ENCODE measurements around the gene DPH1. TPM values are rescaled to one million over a fixed set of nuclear protein-coding genes. Genes with fewer than 3 reads are reported as not detected.

DPH1 gene
- total and polyA plus RNA-seq, 4 donors: 9.8 to 24.6 (median 19.4) TPM

DNA sequence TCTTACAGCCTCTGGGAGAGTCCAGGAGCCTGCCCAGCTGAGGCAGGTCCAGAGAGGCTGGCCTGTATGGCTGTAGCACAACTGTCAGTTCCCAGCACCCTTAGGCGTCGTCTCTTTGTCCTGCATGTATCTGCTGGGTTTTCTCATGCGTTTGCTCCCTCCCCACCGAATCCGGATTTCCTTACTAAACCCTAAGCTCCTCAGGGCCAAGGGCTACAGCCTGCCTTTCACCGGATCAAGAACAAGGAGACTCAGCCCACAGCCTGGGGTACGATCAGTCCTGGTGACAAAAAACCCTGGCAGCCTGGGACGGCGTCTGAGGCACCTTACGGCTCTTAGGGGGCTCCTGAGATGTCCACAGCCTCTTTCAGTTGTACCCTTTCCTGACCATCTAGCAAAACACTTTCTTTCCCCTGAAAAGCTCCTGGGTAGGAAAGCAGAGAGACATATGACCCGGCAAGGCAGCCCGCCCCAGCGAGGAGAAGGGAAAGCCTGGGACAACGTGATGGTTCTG is 37.2 kb downstream of the DPH1 start (continued):
- no peak for TF ChIP-seq REST (IDR thresholded peaks at IDR 0.05)

GRCh38 chr17:2067608-2068024 is 37.7 kb downstream of the DPH1 start:
- H3K4me3 ChIP-seq (ENCODE audit: low read depth in 1 of 3, low read length in 3 of 3): no peak overlapping the region
- WGBS: 63% methylated on average over 5 of the region's 5 CpGs
- H3K9me3 ChIP-seq (ENCODE audit: control insufficient read depth in 4 of 4, low read length in 3 of 4): no peaks in the 10 kb centered on the region
- H3K27ac ChIP-seq (ENCODE audit: low read depth in 1 of 2, low read length in 2 of 2): peak overlapping the region; percentile 22 to 60
- H3K9ac ChIP-seq (ENCODE audit: low read depth in 1 of 2, low read length in 2 of 2): no peak overlapping the region
- TF ChIP-seq NR2F2 (IDR thresholded peaks at IDR 0.05) (peak; percentile 41), YY1 (IDR thresholded peaks at IDR 0.05) (no peak), REST (IDR thresholded peaks at IDR 0.05) (no peak)
- H3K4me1 ChIP-seq (ENCODE audit: control insufficient read depth in 4 of 4, insufficient read depth in 4 of 4, low read length in 3 of 4): peaks cover 12 to 54% (median 27%) of the 10 kb centered on the region in 4 donors
- peaks cover 2 to 7% (median 4%) of the 10 kb centered on the region in 4 donors for H3K36me3 ChIP-seq (ENCODE audit: control insufficient read depth in 4 of 4, insufficient read depth in 3 of 4, low read depth in 1 of 4, low read length in 3 of 4)
- H3K27me3 ChIP-seq (ENCODE audit: control insufficient read depth in 4 of 4, insufficient read depth in 4 of 4, low read length in 3 of 4): no peaks in the 10 kb centered on the region
- no peak for DNase-seq (ENCODE audit: low spot score)

- Histone ChIP-seq H3K27ac (ENCODE audit: low read depth in 1 of 2, low read length in 2 of 2) (peak overlapping the region; percentile 16 to 63), H3K36me3 (ENCODE audit: control insufficient read depth in 4 of 4, insufficient read depth in 3 of 4, low read depth in 1 of 4, low read length in 3 of 4) (peaks cover 2 to 7% (median 4%) of the 10 kb centered on the region in 4 donors), H3K9ac (ENCODE audit: low read depth in 1 of 2, low read length in 2 of 2) (no peak overlapping the region), H3K9me3 (ENCODE audit: control insufficient read depth in 4 of 4, low read length in 3 of 4) (no peaks in the 10 kb centered on the region), H3K4me1 (ENCODE audit: control insufficient read depth in 4 of 4, insufficient read depth in 4 of 4, low read length in 3 of 4) (peaks cover 12 to 54% (median 27%) of the 10 kb centered on the region in 4 donors), H3K27me3 (ENCODE audit: control insufficient read depth in 4 of 4, insufficient read depth in 4 of 4, low read length in 3 of 4) (no peaks in the 10 kb centered on the region), H3K4me3 (ENCODE audit: low read depth in 1 of 3, low read length in 3 of 3) (no peak overlapping the region)
- DNase-seq (ENCODE audit: low spot score): no peak
- TF ChIP-seq FOXA1 (IDR thresholded peaks at IDR 0.05) (no peak), FOXA2 (IDR thresholded peaks at IDR 0.05) (no peak), CTCF (IDR thresholded peaks at IDR 0.05; ENCODE audit: low read depth, low read length, missing input control) (no peak), REST (IDR thresholded peaks at IDR 0.05) (no peak), HNF4G (IDR thresholded peaks at IDR 0.05) (no peak), ATF3 (IDR thresholded peaks at IDR 0.05) (no peak), YY1 (IDR thresholded peaks at IDR 0.05) (no peak), SP1 (IDR thresholded peaks at IDR 0.05) (no peak), RAD21 (IDR thresholded peaks at IDR 0.05) (no peak), RXRA (IDR thresholded peaks at IDR 0.05) (no peak), ZBTB33 (IDR thresholded peaks at IDR 0.05) (no peak), JUND (IDR thresholded peaks at IDR 0.05) (no peak)
- 77% methylated on average over 6 of the region's 6 CpGs for WGBS
These were observed 38.1 kb downstream of the DPH1 start for GRCh38 chr17:2068031-2068518.

All from liver (tissue), 9 donors.